Transverse colon (tissue), 4 donors: ENCODE measurements around the gene MYH10. TPM values are rescaled to one million over a fixed set of nuclear protein-coding genes. Genes with fewer than 3 reads are reported as not detected.

Experiments
- DNase-seq: peaks from one replicate; pipeline ENCODE4 v3.0.0-alpha.2; 2019
- H3K27ac ChIP-seq, 4 donors: fragments of 200-600 bp; sonication (generic); 2 replicates each; pipeline ENCODE4 v1.5.1; 2016 to 2018; ENCODE audit warnings: inconsistent platforms in 4 of 4
- H3K27me3 ChIP-seq: fragments of 200-600 bp; sonication (generic); 2 replicates; pipeline ENCODE4 v1.5.1; 2017; ENCODE audit warnings: inconsistent platforms
- H3K36me3 ChIP-seq, 4 donors: fragments of 200-600 bp; sonication (generic); 2 replicates each; pipeline ENCODE4 v1.5.1; 2017 to 2019; ENCODE audit warnings: inconsistent platforms in 4 of 4
- H3K4me1 ChIP-seq, 4 donors: fragments of 200-600 bp; sonication (generic); 2 replicates each; pipeline ENCODE4 v1.5.1; 2017 to 2020; ENCODE audit warnings: inconsistent platforms in 4 of 4
- H3K4me3 ChIP-seq, 4 donors: fragments of 200-600 bp; sonication (generic); 1 replicate in 1 of 4; 2 replicates in 3 of 4; pipeline versions ENCODE4 v1.5.1 to v1.6.1; 2017 to 2019; ENCODE audit warnings: inconsistent platforms in 4 of 4
- H3K9me3 ChIP-seq, 2 donors: fragments of 200-600 bp; sonication (generic); 2 replicates each; pipeline ENCODE4 v1.5.1; 2017 to 2019; ENCODE audit warnings: inconsistent platforms in 2 of 2
- CTCF ChIP-seq, 5 experiments: fragments of 200-600 bp in 3 of 5; fragments of 450-650 bp in 2 of 5; sonication (generic) in 3 of 5; IDR thresholded peaks; 1 replicate in 2 of 5; 2 replicates in 3 of 5; pipeline ENCODE4 v1.5.1; 2016 to 2017; ENCODE audit warnings: antibody characterized with exemption in 5 of 5, inconsistent platforms in 3 of 5, mild to moderate bottlenecking in 2 of 5, moderate library complexity in 1 of 5
- EP300 ChIP-seq: sonication (generic); formaldehyde crosslinking; IDR thresholded peaks from one replicate; pipeline ENCODE4 v1.6.1; 2017; ENCODE audit warnings: antibody characterized with exemption, low read depth
- POLR2A ChIP-seq: fragments of 450-650 bp; IDR thresholded peaks from one replicate; pipeline ENCODE4 v1.6.1; 2016; ENCODE audit warnings: antibody characterized with exemption, mild to moderate bottlenecking, moderate library complexity
- POLR2AphosphoS5 ChIP-seq, 3 donors: sonication (generic); formaldehyde crosslinking; IDR thresholded peaks; one replicate each; pipeline ENCODE4 v1.6.1; 2016; ENCODE audit warnings: antibody characterized with exemption in 3 of 3
- WGBS, 2 donors: methylation state at CpG; one replicate each; pipeline ENCODE4 v1.1.5; 2018; ENCODE audit warnings: low coverage in 1 of 2; 5-methylcytosine and 5-hydroxymethylcytosine counted together
- in situ Hi-C, 4 donors: fragments of 200-750 bp; cut with MboI; loops; one replicate each; pipeline versions ENCODE4 v1.15.0 to v1.15.1; 2017; ENCODE audit warnings: low sequenced_read_pairs in 3 of 4, low pct_ligation_motif_present in 1 of 4, low pct_unique_long_range_greater_than_20kb in 1 of 4
- intact Hi-C: fragments of 100-400 bp; cut with DNase I; formaldehyde crosslinking; loops from one replicate; pipeline ENCODE4 v1.15.1; 2023; ENCODE audit warnings: low total_unique reads
- total RNA-seq, 4 donors: library from RNA; depleted of rRNA; stranded (reverse); fragments of >200 nt; gene quantifications; one replicate each; pipeline ENCODE4 v1.1.0, GENCODE V29; 2016

Gene MYH10
- total RNA-seq, 4 donors from 2014 or later = 3.7 to 71.2 (median 8.3) TPM

- in situ Hi-C loops (no loop called here), intact Hi-C loops (no loop called here)
- Histone ChIP-seq H3K27me3 (no peaks in the 10 kb centered on the region), H3K9me3 (no peaks in the 10 kb centered on the region), H3K27ac (no peak overlapping the region), H3K4me1 (no peaks in the 10 kb centered on the region), H3K4me3 (no peak overlapping the region), H3K36me3 (peaks cover 0 to 90% (median 34%) of the 10 kb centered on the region in 4 donors)
- WGBS, 2 donors = 92 to 94% methylated on average over 7 to 8 of the region's 8 CpGs
- no peak for TF ChIP-seq EP300
- no peak for TF ChIP-seq POLR2AphosphoS5 (IDR thresholded peaks at IDR 0.05)
- TF ChIP-seq CTCF (IDR thresholded peaks at IDR 0.05) = no peak
- TF ChIP-seq POLR2A = no peak
- DNase-seq = no peak
Measured at GRCh38 chr17:8451933-8452614, 178.5 kb downstream of the MYH10 start.

GRCh38 chr17:8448310-8448709 is 182.2 kb downstream of the MYH10 start:
- H3K9me3 ChIP-seq = no peaks in the 10 kb centered on the region
- H3K4me1 ChIP-seq = no peaks in the 10 kb centered on the region
- WGBS, 2 donors = 75 to 86% methylated on average over 3 of the region's 3 CpGs
- no peak overlapping the region for H3K4me3 ChIP-seq
- in situ Hi-C loops = no loop called here
- no peaks in the 10 kb centered on the region for H3K27me3 ChIP-seq
- no peak for TF ChIP-seq CTCF (IDR thresholded peaks at IDR 0.05)
- TF ChIP-seq POLR2AphosphoS5 (IDR thresholded peaks at IDR 0.05) = no peak
- no peak for TF ChIP-seq POLR2A
- no peak for TF ChIP-seq EP300
- no peak overlapping the region for H3K27ac ChIP-seq
- intact Hi-C loops = no loop called here
- no peak for DNase-seq
- H3K36me3 ChIP-seq = peaks cover 0 to 84% (median 28%) of the 10 kb centered on the region in 4 donors

GRCh38 chr17:8447799-8448198 is 182.7 kb downstream of the MYH10 start:
- H3K27me3 ChIP-seq = no peaks in the 10 kb centered on the region
- intact Hi-C loops = no loop called here
- H3K36me3 ChIP-seq = peaks cover 0 to 79% (median 28%) of the 10 kb centered on the region in 4 donors
- in situ Hi-C loops = no loop called here
- H3K9me3 ChIP-seq = no peaks in the 10 kb centered on the region
- H3K4me3 ChIP-seq = no peak overlapping the region
- no peaks in the 10 kb centered on the region for H3K4me1 ChIP-seq
- TF ChIP-seq POLR2A = no peak
- TF ChIP-seq EP300 = no peak
- no peak for TF ChIP-seq POLR2AphosphoS5 (IDR thresholded peaks at IDR 0.05)
- TF ChIP-seq CTCF (IDR thresholded peaks at IDR 0.05) = no peak
- H3K27ac ChIP-seq = no peak overlapping the region
- WGBS, 2 donors = 90% methylated on average over 2 to 4 of the region's 4 CpGs
- no peak for DNase-seq

- Histone ChIP-seq H3K27ac (no peak overlapping the region), H3K36me3 (peaks cover 0 to 59% (median 23%) of the 10 kb centered on the region in 4 donors), H3K9me3 (no peaks in the 10 kb centered on the region), H3K4me1 (peaks cover 0 to 12% (median 2%) of the 10 kb centered on the region in 4 donors), H3K27me3 (no peaks in the 10 kb centered on the region), H3K4me3 (no peak overlapping the region)
- in situ Hi-C loops = no loop called here
- 82% methylated on average over 4 of the region's 4 CpGs for WGBS, 2 donors
- TF ChIP-seq EP300 (no peak), POLR2A (no peak), POLR2AphosphoS5 (IDR thresholded peaks at IDR 0.05) (no peak), CTCF (IDR thresholded peaks at IDR 0.05) (no peak)
- intact Hi-C loops = no loop called here
- no peak for DNase-seq
Measured at GRCh38 chr17:8445536-8445935, 185.0 kb downstream of the MYH10 start.
